Mammary epithelial cell (primary cell): ENCODE results near the gene SORBS1.

ENCODE experiments used
- CTCF ChIP-seq, 2 donors: IDR thresholded peaks in 1 of 2; conservative IDR thresholded peaks in 1 of 2; 2 replicates each; pipeline ENCODE4 v1.5.1; 2011 to 2012; ENCODE audit warnings: inconsistent platforms in 2 of 2, low read length in 2 of 2, mild to moderate bottlenecking in 2 of 2, control low read depth in 1 of 2, low read depth in 1 of 2; ENCODE audit not compliant: insufficient read depth in 1 of 2; ENCODE audit errors: extremely low read depth in 1 of 2
- EZH2 ChIP-seq: IDR thresholded peaks from 2 replicates; pipeline ENCODE4 v1.6.1; 2012; ENCODE audit warnings: low read length, inconsistent platforms, borderline replicate concordance

GRCh38 chr10:95538412-95538811 lies 22.8 kb downstream of the SORBS1 start:
- TF ChIP-seq CTCF (conservative IDR thresholded peaks at IDR 0.05 in 1 of 2, IDR thresholded peaks at IDR 0.05 in 1 of 2; ENCODE audit: extremely low read depth in 1 of 2, insufficient read depth in 1 of 2, low read depth in 1 of 2, low read length in 2 of 2): no peak
- no peak for TF ChIP-seq EZH2
